ENCODE measurements around the gene PYGB. TPM values are rescaled to one million over a fixed set of nuclear protein-coding genes. Genes with fewer than 3 reads are reported as not detected.

Gene PYGB
- total RNA-seq, 2 donors from 2014 or later, result 231 to 261 TPM

- H3K36me3 ChIP-seq, result peaks cover 13% of the 10 kb centered on the region in 2 donors
- H3K4me3 ChIP-seq, result no peak overlapping the region
- intact Hi-C loops (cut with DNase I), result no loop called here
- H3K27me3 ChIP-seq (replicated peaks; ENCODE audit: insufficient read depth), result no peaks in the 10 kb centered on the region
- no peaks in the 10 kb centered on the region for H3K9me3 ChIP-seq
- no peak overlapping the region for H3K27ac ChIP-seq
- no peak for DNase-seq (ENCODE audit: low spot score)
- 90% methylated on average over 7 of the region's 7 CpGs for WGBS
- peaks cover under 1% of the 10 kb centered on the region for H3K4me1 ChIP-seq (replicated peaks)
- TF ChIP-seq POLR2A (IDR thresholded peaks at IDR 0.05), result no peak
- no peak for TF ChIP-seq POLR2AphosphoS5 (IDR thresholded peaks at IDR 0.05)
- no peak for TF ChIP-seq CTCF (IDR thresholded peaks at IDR 0.05)
Measured at GRCh38 chr20:25214819-25215218, 33.1 kb upstream of the PYGB start.

DNA sequence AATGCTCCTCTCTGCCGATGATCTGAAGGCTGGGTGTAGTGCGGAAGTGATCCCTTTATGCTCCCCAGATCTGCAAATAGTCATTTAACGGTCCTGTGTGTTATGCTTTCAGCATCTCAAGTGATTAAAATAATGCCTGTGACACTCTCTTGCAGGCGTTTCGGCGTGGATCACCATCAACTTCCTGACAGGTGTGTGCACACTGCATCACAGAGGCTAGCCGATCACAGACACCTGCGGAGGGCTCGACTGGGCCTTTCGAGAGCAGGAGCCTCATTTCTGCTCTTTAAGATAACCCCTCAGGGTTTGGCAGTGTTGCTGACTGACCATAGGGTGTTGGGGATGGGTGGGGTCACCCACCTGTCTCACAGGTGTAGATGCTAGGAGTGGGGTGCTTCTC is 32.4 kb upstream of the PYGB start:
- Histone ChIP-seq H3K27ac (no peak overlapping the region), H3K36me3 (peaks cover 13% of the 10 kb centered on the region in 2 donors), H3K27me3 (replicated peaks; ENCODE audit: insufficient read depth) (no peaks in the 10 kb centered on the region), H3K4me1 (replicated peaks) (peaks cover 8% of the 10 kb centered on the region), H3K9me3 (no peaks in the 10 kb centered on the region), H3K4me3 (no peak overlapping the region)
- 97% methylated on average over 10 of the region's 10 CpGs for WGBS
- intact Hi-C loops (cut with DNase I), result no loop called here
- TF ChIP-seq CTCF (IDR thresholded peaks at IDR 0.05) (no peak), POLR2AphosphoS5 (IDR thresholded peaks at IDR 0.05) (no peak), POLR2A (IDR thresholded peaks at IDR 0.05) (no peak)
- DNase-seq (ENCODE audit: low spot score), result no peak

DNA sequence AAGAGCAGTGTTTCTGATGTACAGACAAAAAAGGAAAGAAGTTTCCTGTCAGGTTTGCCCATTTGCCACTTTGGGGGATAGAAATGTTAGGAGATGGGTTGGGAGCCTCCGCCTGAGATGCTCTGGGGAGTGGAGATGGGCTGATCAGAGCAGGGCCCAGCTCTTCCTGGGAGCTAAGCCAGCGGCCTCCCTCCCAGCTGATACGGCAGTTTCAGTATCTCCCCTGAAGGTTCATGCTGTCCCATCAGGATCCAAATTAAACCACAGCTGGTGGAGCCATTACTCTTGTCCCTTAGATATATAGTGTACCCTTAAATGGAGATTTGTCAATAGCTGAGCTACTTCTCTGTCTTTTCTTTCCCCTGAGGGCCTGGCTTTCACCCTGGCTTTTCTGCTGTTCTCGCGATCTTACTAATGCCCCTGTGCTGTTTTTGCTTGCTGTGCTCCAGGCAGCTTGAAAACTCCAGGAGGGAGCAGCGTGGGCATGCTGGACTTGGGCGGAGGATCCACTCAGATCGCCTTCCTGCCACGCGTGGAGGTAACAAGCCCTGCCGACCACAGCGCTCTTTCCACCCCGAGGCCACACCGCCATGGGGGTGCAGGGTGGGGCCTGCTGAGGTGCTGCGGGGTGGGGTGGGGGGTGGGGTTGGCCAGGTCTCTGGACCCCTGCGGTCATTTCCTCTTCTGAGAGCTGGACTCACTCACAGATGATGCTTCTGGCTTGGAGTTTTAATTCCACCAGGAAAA is 31.5 kb upstream of the PYGB start:
- Histone ChIP-seq H3K9me3 (no peaks in the 10 kb centered on the region), H3K36me3 (peaks cover 13% of the 10 kb centered on the region in 2 donors), H3K27ac (no peak overlapping the region), H3K27me3 (replicated peaks; ENCODE audit: insufficient read depth) (no peaks in the 10 kb centered on the region), H3K4me3 (no peak overlapping the region), H3K4me1 (replicated peaks) (peaks cover 16% of the 10 kb centered on the region)
- intact Hi-C loops (cut with DNase I), result no loop called here
- TF ChIP-seq POLR2A (IDR thresholded peaks at IDR 0.05) (no peak), POLR2AphosphoS5 (IDR thresholded peaks at IDR 0.05) (no peak), CTCF (IDR thresholded peaks at IDR 0.05) (no peak)
- no peak for DNase-seq (ENCODE audit: low spot score)
- WGBS, result 75% methylated on average over 16 of the region's 16 CpGs

DNA sequence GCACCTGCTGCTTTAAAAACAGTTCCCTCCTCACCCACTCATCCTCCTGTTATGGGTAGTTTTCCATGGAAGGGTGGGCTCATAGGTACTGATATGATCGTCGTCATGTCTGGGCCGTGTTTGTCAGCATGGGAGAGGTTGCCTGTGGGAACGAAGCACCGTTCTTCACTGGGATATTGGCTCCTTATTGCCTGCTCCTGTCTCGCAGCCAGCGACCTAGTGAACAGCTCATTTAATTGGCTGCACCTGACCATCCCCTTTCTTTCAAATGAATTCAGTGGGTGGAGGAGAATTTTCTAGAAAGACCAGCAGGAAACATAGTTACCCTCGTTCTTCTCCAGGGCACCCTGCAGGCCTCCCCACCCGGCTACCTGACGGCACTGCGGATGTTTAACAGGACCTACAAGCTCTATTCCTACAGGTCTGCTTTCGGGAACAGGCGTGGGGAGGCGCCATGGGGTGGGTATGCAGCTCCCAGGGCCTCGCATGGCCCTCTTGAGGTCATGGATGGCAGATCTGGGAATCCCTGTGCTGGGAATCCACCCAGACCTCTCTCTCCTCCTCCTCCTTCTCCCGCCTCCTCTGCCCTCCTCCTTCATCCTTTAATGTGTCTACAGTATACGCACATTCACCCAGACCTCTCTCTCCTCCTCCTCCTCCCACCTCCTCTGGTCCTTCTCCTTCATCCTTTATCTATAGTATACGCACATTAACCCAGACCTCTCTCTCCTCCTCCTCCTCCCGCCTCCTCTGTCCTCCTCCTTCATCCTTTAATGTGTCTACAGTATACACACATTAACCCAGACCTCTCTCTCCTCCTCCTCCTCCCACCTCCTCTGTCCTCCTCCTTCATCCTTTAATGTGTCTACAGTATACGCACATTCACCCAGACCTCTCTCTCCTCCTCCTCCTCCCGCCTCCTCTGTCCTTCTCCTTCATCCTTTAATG is 30.4 kb upstream of the PYGB start:
- Histone ChIP-seq H3K36me3 (peaks cover 6 to 13% of the 10 kb centered on the region in 2 donors), H3K27ac (no peak overlapping the region), H3K4me3 (no peak overlapping the region), H3K4me1 (replicated peaks) (peaks cover 16% of the 10 kb centered on the region), H3K9me3 (no peaks in the 10 kb centered on the region), H3K27me3 (replicated peaks; ENCODE audit: insufficient read depth) (no peaks in the 10 kb centered on the region)
- intact Hi-C loops (cut with DNase I), result no loop called here
- TF ChIP-seq CTCF (IDR thresholded peaks at IDR 0.05), result no peak
- TF ChIP-seq POLR2A (IDR thresholded peaks at IDR 0.05), result no peak
- no peak for TF ChIP-seq POLR2AphosphoS5 (IDR thresholded peaks at IDR 0.05)
- no peak for DNase-seq (ENCODE audit: low spot score)
- WGBS, result 91% methylated on average over 21 of the region's 21 CpGs

Data from prostate gland (tissue), 2 donors.